IMR-90 (cell line): Measurements from ENCODE around the gene ADGRA1. TPM values are rescaled to one million over a fixed set of nuclear protein-coding genes. Genes with fewer than 3 reads are reported as not detected.

ENCODE experiments used
- ATAC-seq: fragments of 200-7000 bp; cut with Tn5 transposase; 2 replicates; pipeline ENCODE4 v1.9.1; 2020; ENCODE audit warnings: low read depth, mild to moderate bottlenecking, moderate library complexity
- BruUV-seq: library from RNA; stranded (reverse); fragments of 400-500 nt; replicated peaks from 2 replicates; lab custom pipeline; 2021; lab: Mats Ljungman, UMichigan
- CTCF ChIA-PET: fragments of 300-600 bp; formaldehyde crosslinking; extraction: SDS; loops from one replicate; lab custom pipeline; 2021; ENCODE audit warnings: antibody characterized with exemption; lab: Yijun Ruan, JAX
- POLR2A ChIA-PET: fragments of 300-600 bp; sonication (Branson Sonifier 250); formaldehyde crosslinking; loops from one replicate; lab custom pipeline; 2022; ENCODE audit warnings: antibody characterized with exemption; ENCODE audit not compliant: unreplicated experiment; lab: Charles Lee
- DNase-seq: peaks from one replicate; pipeline ENCODE4 v3.0.0; 2013
- H2AFZ ChIP-seq: replicated peaks from 2 replicates; pipeline ENCODE3; 2013; ENCODE audit warnings: low read length, mild to moderate bottlenecking; ENCODE audit not compliant: poor library complexity
- H2AK5ac ChIP-seq: 2 replicates; pipeline ENCODE4 v1.6.1; 2013; ENCODE audit warnings: low read depth, low read length, inconsistent platforms
- H2AK9ac ChIP-seq: replicated peaks from 2 replicates; pipeline ENCODE3; 2013; ENCODE audit warnings: mild to moderate bottlenecking, low read depth, low read length, moderate library complexity; ENCODE audit not compliant: poor library complexity
- H2BK120ac ChIP-seq: 2 replicates; pipeline ENCODE4 v1.6.1; 2013; ENCODE audit warnings: low read depth, low read length, inconsistent platforms
- H2BK15ac ChIP-seq: 3 replicates; pipeline ENCODE4 v1.6.1; 2013; ENCODE audit warnings: low read depth, low read length, inconsistent platforms
- H2BK20ac ChIP-seq: 2 replicates; pipeline ENCODE4 v1.6.1; 2013; ENCODE audit warnings: low read depth, mild to moderate bottlenecking, inconsistent platforms, low read length, moderate library complexity
- H2BK5ac ChIP-seq: 2 replicates; pipeline ENCODE4 v1.6.1; 2013; ENCODE audit warnings: mild to moderate bottlenecking, low read depth, low read length, inconsistent platforms; ENCODE audit not compliant: poor library complexity, severe bottlenecking
- H3K14ac ChIP-seq: replicated peaks from 2 replicates; pipeline ENCODE4 v1.6.1; 2013; ENCODE audit warnings: low read depth, low read length, inconsistent platforms
- H3K18ac ChIP-seq: 2 replicates; pipeline ENCODE4 v1.6.1; 2013; ENCODE audit warnings: low read depth, low read length, control low read depth
- H3K23ac ChIP-seq: 2 replicates; pipeline ENCODE4 v1.6.1; 2013; ENCODE audit warnings: low read depth, low read length, inconsistent platforms
- H3K27ac ChIP-seq: 2 replicates; pipeline ENCODE4 v1.5.1; 2013; ENCODE audit warnings: mild to moderate bottlenecking, control low read depth, low read length; ENCODE audit not compliant: insufficient read depth
- H3K27me3 ChIP-seq: 2 replicates; pipeline ENCODE4 v1.6.1; 2013; ENCODE audit warnings: low read length; ENCODE audit not compliant: control insufficient read depth, insufficient read depth
- H3K36me3 ChIP-seq: 2 replicates; pipeline ENCODE4 v1.6.1; 2013; ENCODE audit warnings: low read length, mixed read lengths; ENCODE audit not compliant: control insufficient read depth, insufficient read depth
- H3K4ac ChIP-seq: 2 replicates; pipeline ENCODE4 v1.6.1; 2013; ENCODE audit warnings: low read depth, low read length, inconsistent platforms
- H3K4me1 ChIP-seq: 2 replicates; pipeline ENCODE4 v1.6.1; 2013; ENCODE audit warnings: low read length, mixed read lengths; ENCODE audit not compliant: control insufficient read depth, insufficient read depth
- H3K4me2 ChIP-seq: 2 replicates; pipeline ENCODE4 v1.6.1; 2013; ENCODE audit warnings: low read depth, mild to moderate bottlenecking, control low read depth, low read length, moderate library complexity
- H3K4me3 ChIP-seq: 2 replicates; pipeline ENCODE4 v1.5.1; 2013; ENCODE audit warnings: low read depth, mild to moderate bottlenecking, control low read depth, low read length, moderate library complexity; ENCODE audit not compliant: insufficient read depth
- H3K56ac ChIP-seq: 2 replicates; pipeline ENCODE4 v1.6.1; 2013; ENCODE audit warnings: low read length, inconsistent platforms; ENCODE audit not compliant: insufficient read depth; ENCODE audit errors: extremely low read depth
- H3K79me1 ChIP-seq, 2 experiments: 2 replicates each; pipeline ENCODE4 v1.6.1; 2013; ENCODE audit warnings: low read length in 2 of 2, inconsistent platforms in 1 of 2, low read depth in 1 of 2
- H3K9ac ChIP-seq: 2 replicates; pipeline ENCODE4 v1.6.1; 2013; ENCODE audit warnings: low read depth, low read length, control low read depth
- H3K9me1 ChIP-seq: 2 replicates; pipeline ENCODE4 v1.6.1; 2013; ENCODE audit warnings: low read length, inconsistent platforms; ENCODE audit not compliant: insufficient read depth
- H3K9me3 ChIP-seq: 2 replicates; pipeline ENCODE4 v1.6.1; 2013; ENCODE audit warnings: low read length; ENCODE audit not compliant: control insufficient read depth, insufficient read depth
- H4K20me1 ChIP-seq: 2 replicates; pipeline ENCODE4 v1.6.1; 2013; ENCODE audit warnings: low read length, inconsistent platforms; ENCODE audit not compliant: insufficient read depth
- H4K5ac ChIP-seq: 2 replicates; pipeline ENCODE4 v1.6.1; 2013; ENCODE audit warnings: mild to moderate bottlenecking, low read depth, low read length, control low read depth
- H4K8ac ChIP-seq, 2 experiments: 2 replicates each; pipeline ENCODE4 v1.6.1; 2013; ENCODE audit warnings: low read depth in 2 of 2, low read length in 2 of 2, control low read depth in 1 of 2, inconsistent platforms in 1 of 2
- H4K91ac ChIP-seq: 2 replicates; pipeline ENCODE4 v1.6.1; 2013; ENCODE audit warnings: low read depth, low read length, inconsistent platforms; ENCODE audit not compliant: insufficient read depth
- BHLHE40 ChIP-seq: fragments of 150-350 bp; IDR thresholded peaks from 2 replicates; pipeline ENCODE4 v1.6.1; 2016; ENCODE audit warnings: mild to moderate bottlenecking, low read depth, low read length
- ELK1 ChIP-seq: fragments of 150-350 bp; IDR thresholded peaks from 2 replicates; pipeline ENCODE4 v1.6.1; 2016; ENCODE audit warnings: low read depth, mild to moderate bottlenecking, low read length, moderate library complexity, borderline replicate concordance
- MAFK ChIP-seq: IDR thresholded peaks from 2 replicates; pipeline ENCODE4 v1.6.1; 2012; ENCODE audit warnings: low read depth, low read length, improper control_type of control experiment
- POLR2A ChIP-seq: IDR thresholded peaks from 2 replicates; pipeline ENCODE4 v1.6.1; 2012; ENCODE audit warnings: mild to moderate bottlenecking, low read depth, low read length
- RFX5 ChIP-seq: IDR thresholded peaks from 2 replicates; pipeline ENCODE4 v1.8.0; 2012; ENCODE audit warnings: low read depth, mild to moderate bottlenecking, low read length, moderate library complexity
- SMC3 ChIP-seq: fragments of 150-350 bp; IDR thresholded peaks from 2 replicates; pipeline ENCODE4 v1.6.1; 2016; ENCODE audit warnings: low read depth, mild to moderate bottlenecking, antibody characterized with exemption, low read length, moderate library complexity
- USF2 ChIP-seq: fragments of 150-350 bp; IDR thresholded peaks from 2 replicates; pipeline ENCODE4 v1.6.1; 2017; ENCODE audit warnings: mild to moderate bottlenecking, antibody characterized with exemption, low read length, low read depth
- WGBS, 2 experiments: methylation state at CpG; one replicate each; pipeline versions ENCODE4 v1.1.5 to v1.1.7; 2013; ENCODE audit warnings: missing lambda C conversion rate in 2 of 2; ENCODE audit not compliant: insufficient read length in 1 of 2; ENCODE audit errors: extremely low coverage in 2 of 2; 5-methylcytosine and 5-hydroxymethylcytosine counted together
- dilution Hi-C: fragments of 300-500 bp; cut with HindIII; formaldehyde crosslinking; loops from one replicate; pipeline ENCODE4 v1.14.3; 2018; ENCODE audit warnings: low sequenced_read_pairs; ENCODE audit not compliant: unreplicated experiment
- in situ Hi-C: fragments of 300-500 bp; cut with MboI; formaldehyde crosslinking; loops from 3 replicates; pipeline ENCODE4 v1.14.3; 2019; ENCODE audit warnings: low sequenced_read_pairs, inconsistent platforms, mixed read lengths
- intact Hi-C: fragments of 100-400 bp; cut with micrococcal nuclease; formaldehyde crosslinking; loops from 2 replicates; pipeline ENCODE4 v1.10.0; 2022
- polyA plus RNA-seq, 3 experiments: library from polyadenylated mRNA; depleted of rRNA; stranded (reverse); fragments of >200 nt; gene quantifications; 2 replicates each; pipeline ENCODE4 v1.2.3, GENCODE V29; 2012; ENCODE audit warnings: low replicate concordance in 1 of 3
- total RNA-seq: library from RNA; depleted of rRNA; stranded (reverse); fragments of >200 nt; gene quantifications from 2 replicates; pipeline ENCODE4 v1.2.3, GENCODE V29; 2012

ADGRA1 gene
- total and polyA plus RNA-seq, 2 of the 4 experiments (the other 2 are of a cell fraction): not detected

- no peak overlapping the region for H3K4me3 ChIP-seq
- no peak overlapping the region for H4K8ac ChIP-seq
- POLR2A ChIA-PET: no interaction called here
- H3K4ac ChIP-seq: no peak overlapping the region
- H2BK5ac ChIP-seq: peak overlapping the region; percentile 12
- no peak overlapping the region for H4K5ac ChIP-seq
- H3K4me1 ChIP-seq: no peaks in the 10 kb centered on the region
- peaks cover 10% of the 10 kb centered on the region; the same call in 1 of the 2 replicates for H3K9me3 ChIP-seq
- no peaks in the 10 kb centered on the region; the same call in 1 of the 2 replicates for H3K27me3 ChIP-seq
- peak overlapping the region; percentile 23 for H2AFZ ChIP-seq
- H3K9me1 ChIP-seq: no peaks in the 10 kb centered on the region
- intact Hi-C loops: no loop called here
- H4K91ac ChIP-seq: no peak overlapping the region
- H3K36me3 ChIP-seq: no peaks in the 10 kb centered on the region
- H2AK9ac ChIP-seq: no peak overlapping the region
- no peak overlapping the region for H2BK20ac ChIP-seq
- no peak overlapping the region for H2BK120ac ChIP-seq
- no peak overlapping the region for H2BK15ac ChIP-seq
- H2AK5ac ChIP-seq: no peak overlapping the region
- H3K4me2 ChIP-seq: no peak overlapping the region
- 93% methylated on average over 7 of the region's 8 CpGs; no CpG with 5 or more reads in 1 of the 2 experiments for WGBS, 2 experiments
- ATAC-seq (no peak), DNase-seq (no peak)
- TF ChIP-seq MAFK: no peak
- no peak for TF ChIP-seq POLR2A
- no peak for TF ChIP-seq SMC3
- no peak for TF ChIP-seq ELK1
- TF ChIP-seq USF2: no peak
- TF ChIP-seq BHLHE40: no peak
- no peak for TF ChIP-seq RFX5
- H3K56ac ChIP-seq: no peak overlapping the region
- H3K27ac ChIP-seq: no peak overlapping the region
- H3K14ac ChIP-seq: no peak overlapping the region
- H3K18ac ChIP-seq: no peak overlapping the region
- no TSS peak for BruUV-seq
- H3K23ac ChIP-seq: no peak overlapping the region
- no peaks in the 10 kb centered on the region for H4K20me1 ChIP-seq
- no peak overlapping the region for H3K9ac ChIP-seq
- in situ Hi-C loops: no loop called here
- CTCF ChIA-PET: no interaction called here
- no peaks in the 10 kb centered on the region for H3K79me1 ChIP-seq
- dilution Hi-C loops: no loop called here
Observed at GRCh38 chr10:133121479-133121878, 33.8 kb downstream of the ADGRA1 start.
